ENCODE measurements around the gene CPOX. TPM values are rescaled to one million over a fixed set of nuclear protein-coding genes. Genes with fewer than 3 reads are reported as not detected.

Gene CPOX
- total RNA-seq, 1 donor, result 22.1 TPM

DNA sequence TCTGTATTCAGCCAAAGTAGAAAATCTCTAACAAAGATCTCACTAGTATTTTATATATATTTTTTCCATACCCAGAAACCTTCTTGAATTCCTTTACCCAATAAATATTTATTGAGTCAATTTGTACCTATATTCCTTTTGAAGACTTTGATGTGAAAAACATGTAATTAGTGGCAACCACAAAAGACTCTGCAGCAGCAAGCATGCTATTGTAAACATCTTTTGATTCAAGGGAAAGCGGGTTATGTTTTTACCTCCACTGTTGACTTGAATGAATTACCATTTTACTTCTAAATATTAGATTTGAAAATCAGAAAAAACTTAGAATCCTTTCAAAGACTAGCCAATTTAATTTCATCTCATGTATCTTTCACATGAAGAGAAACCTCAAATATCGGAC lies 59.2 kb downstream of the CPOX start:
- Histone ChIP-seq H3K27ac (ENCODE audit: low read depth, low read length) (no peak overlapping the region), H3K27me3 (ENCODE audit: insufficient read depth, low read length) (peaks cover 5% of the 10 kb centered on the region), H3K9me3 (ENCODE audit: low read depth, low read length) (no peaks in the 10 kb centered on the region), H2AFZ (ENCODE audit: low read length) (no peak overlapping the region), H3K36me3 (ENCODE audit: insufficient read depth, low read length) (no peaks in the 10 kb centered on the region), H3K4me2 (ENCODE audit: insufficient read depth, low read length) (no peak overlapping the region), H3K79me2 (ENCODE audit: insufficient read depth, low read length) (no peaks in the 10 kb centered on the region), H3K4me1 (ENCODE audit: insufficient read depth, low read length) (no peaks in the 10 kb centered on the region), H3K4me3 (ENCODE audit: insufficient read depth, low read length) (no peak overlapping the region), H4K20me1 (ENCODE audit: insufficient read depth, low read length) (no peaks in the 10 kb centered on the region)
- no peak for DNase-seq (ENCODE audit: insufficient read length, low spot score, missing footprints)
- TF ChIP-seq CTCF (IDR thresholded peaks at IDR 0.05; ENCODE audit: extremely low read depth, low read depth, low read length), result no peak

GRCh38 chr3:98532709-98533571 lies 60.5 kb downstream of the CPOX start:
- Histone ChIP-seq H3K4me3 (ENCODE audit: insufficient read depth, low read length) (no peak overlapping the region), H3K27ac (ENCODE audit: low read depth, low read length) (no peak overlapping the region), H3K9me3 (ENCODE audit: low read depth, low read length) (no peaks in the 10 kb centered on the region), H3K79me2 (ENCODE audit: insufficient read depth, low read length) (no peaks in the 10 kb centered on the region), H3K27me3 (ENCODE audit: insufficient read depth, low read length) (peaks cover 10% of the 10 kb centered on the region), H3K4me2 (ENCODE audit: insufficient read depth, low read length) (no peak overlapping the region), H3K4me1 (ENCODE audit: insufficient read depth, low read length) (no peaks in the 10 kb centered on the region), H2AFZ (ENCODE audit: low read length) (no peak overlapping the region), H3K36me3 (ENCODE audit: insufficient read depth, low read length) (no peaks in the 10 kb centered on the region), H4K20me1 (ENCODE audit: insufficient read depth, low read length) (no peaks in the 10 kb centered on the region)
- no peak for TF ChIP-seq CTCF (IDR thresholded peaks at IDR 0.05; ENCODE audit: extremely low read depth, low read depth, low read length)
- no peak for DNase-seq (ENCODE audit: insufficient read length, low spot score, missing footprints)

- DNase-seq (ENCODE audit: insufficient read length, low spot score, missing footprints), result no peak
- H3K27ac ChIP-seq (ENCODE audit: low read depth, low read length), result no peak overlapping the region
- H4K20me1 ChIP-seq (ENCODE audit: insufficient read depth, low read length), result no peaks in the 10 kb centered on the region
- TF ChIP-seq CTCF (IDR thresholded peaks at IDR 0.05; ENCODE audit: extremely low read depth, low read depth, low read length), result no peak
- H3K9me3 ChIP-seq (ENCODE audit: low read depth, low read length), result no peaks in the 10 kb centered on the region
- no peak overlapping the region for H2AFZ ChIP-seq (ENCODE audit: low read length)
- no peaks in the 10 kb centered on the region for H3K79me2 ChIP-seq (ENCODE audit: insufficient read depth, low read length)
- H3K4me1 ChIP-seq (ENCODE audit: insufficient read depth, low read length), result no peaks in the 10 kb centered on the region
- H3K27me3 ChIP-seq (ENCODE audit: insufficient read depth, low read length), result peaks cover 12% of the 10 kb centered on the region
- no peak overlapping the region for H3K4me2 ChIP-seq (ENCODE audit: insufficient read depth, low read length)
- no peaks in the 10 kb centered on the region for H3K36me3 ChIP-seq (ENCODE audit: insufficient read depth, low read length)
- no peak overlapping the region for H3K4me3 ChIP-seq (ENCODE audit: insufficient read depth, low read length)
These were observed 61.2 kb downstream of the CPOX start for GRCh38 chr3:98532275-98532637.

DNA sequence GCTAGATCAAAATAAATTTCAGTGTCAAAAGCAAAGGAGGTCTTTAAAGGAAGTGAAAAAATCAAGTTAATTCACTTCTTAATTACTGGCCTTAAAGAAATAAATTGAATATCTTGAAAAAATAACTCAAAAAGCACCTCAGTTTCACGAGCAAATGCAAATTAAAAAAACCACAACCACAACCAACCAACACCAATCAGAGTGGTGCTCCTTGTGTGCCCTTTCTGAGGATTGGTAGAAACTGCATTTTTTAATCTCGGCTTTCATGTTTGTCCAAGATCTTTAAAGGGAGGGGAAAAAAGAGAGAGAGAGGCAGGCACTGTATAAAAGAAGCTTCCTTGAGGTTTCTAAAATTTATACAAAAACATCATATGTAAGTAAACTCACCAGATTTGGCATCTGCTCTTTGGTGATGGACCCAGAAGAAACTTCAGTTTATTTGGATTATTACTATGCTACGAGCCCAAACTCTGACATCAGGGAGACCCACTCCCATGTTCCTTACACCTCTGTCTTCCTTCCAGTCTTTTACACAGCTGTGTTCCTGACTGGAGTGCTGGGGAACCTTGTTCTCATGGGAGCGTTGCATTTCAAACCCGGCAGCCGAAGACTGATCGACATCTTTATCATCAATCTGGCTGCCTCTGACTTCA lies 61.7 kb downstream of the CPOX start, which contains the start of gene GPR15:
GPR15 (plus strand) TSS at position 357 of the 653 bp plus-strand sequence; CDS start at position 413, 56 bp downstream.
- no peaks in the 10 kb centered on the region for H3K9me3 ChIP-seq (ENCODE audit: low read depth, low read length)
- no peak within 1 kb of the TSS for H3K4me2 ChIP-seq (ENCODE audit: insufficient read depth, low read length)
- H3K4me3 ChIP-seq (ENCODE audit: insufficient read depth, low read length), result no peak within 1 kb of the TSS
- peaks cover 14% of the 10 kb centered on the region for H3K27me3 ChIP-seq (ENCODE audit: insufficient read depth, low read length)
- no peaks in the 10 kb centered on the region for H4K20me1 ChIP-seq (ENCODE audit: insufficient read depth, low read length)
- no peaks in the 10 kb centered on the region for H3K36me3 ChIP-seq (ENCODE audit: insufficient read depth, low read length)
- H3K4me1 ChIP-seq (ENCODE audit: insufficient read depth, low read length), result no peaks in the 10 kb centered on the region
- no peak within 1 kb of the TSS for H2AFZ ChIP-seq (ENCODE audit: low read length)
- DNase-seq (ENCODE audit: insufficient read length, low spot score, missing footprints), result no peak
- H3K27ac ChIP-seq (ENCODE audit: low read depth, low read length), result no peak within 1 kb of the TSS
- TF ChIP-seq CTCF (IDR thresholded peaks at IDR 0.05; ENCODE audit: extremely low read depth, low read depth, low read length), result no peak
- H3K79me2 ChIP-seq (ENCODE audit: insufficient read depth, low read length), result no peaks in the 10 kb centered on the region

All from osteoblast (primary cell).